ENCODE data around the gene C2orf81.
"Not testable (repeated sequence)": the region's sequence is repeated elsewhere in the genome, so short reads cannot be mapped to it uniquely, and the experiment has no call there.

Gene C2orf81

GRCh38 chr2:74421221-74421870 lies at the start of gene C2orf81, which contains the start of gene WDR54:
C2orf81 (minus strand) TSS chr2:74421619; CDS start chr2:74421560, 59 bp downstream.
WDR54 (plus strand) TSS chr2:74421730; CDS start chr2:74422154, 424 bp downstream.
- peak; percentile 64 for DNase-seq (ENCODE audit: low read depth)

DNA sequence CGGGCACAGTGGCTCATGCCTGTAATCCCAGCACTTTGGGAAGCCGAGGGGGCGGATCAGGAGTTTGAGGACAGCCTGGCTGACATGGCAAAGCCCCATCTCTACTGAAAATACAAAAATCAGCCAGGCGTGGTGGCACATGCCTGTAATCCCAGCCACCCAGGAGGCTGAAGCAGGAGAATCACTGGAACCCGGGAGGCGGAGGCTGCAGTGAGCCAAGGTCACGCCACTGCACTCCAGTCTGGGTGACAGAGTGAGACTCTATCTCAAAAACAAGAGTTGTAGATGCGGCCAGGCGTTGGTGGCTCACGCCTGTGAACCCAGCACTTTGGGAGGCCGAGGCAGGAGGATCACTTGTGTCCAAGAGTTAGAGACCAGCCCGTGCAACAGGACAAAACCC lies 49.3 kb upstream of the C2orf81 start:
- not testable (repeated sequence) for DNase-seq (ENCODE audit: low read depth)

DNA sequence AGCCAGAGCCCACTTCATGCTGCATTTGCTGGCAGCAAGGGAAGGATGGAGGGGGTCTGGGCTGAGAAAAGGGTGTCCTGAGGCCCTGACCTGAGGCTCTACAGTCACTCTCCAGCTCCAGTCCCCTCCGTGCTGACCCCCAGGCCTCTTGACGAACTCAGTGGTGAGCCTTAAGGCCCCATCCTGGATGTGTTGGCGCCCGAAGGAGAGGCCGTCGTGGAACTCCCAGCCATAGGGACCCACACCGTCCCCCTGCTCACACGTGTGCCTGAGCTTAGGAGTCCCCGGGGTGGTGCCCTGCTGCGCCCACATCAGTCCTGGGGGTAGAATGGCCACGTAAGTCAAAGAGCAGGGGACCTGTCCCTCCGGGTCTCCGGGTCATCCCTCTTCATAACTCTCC lies 43.0 kb upstream of the C2orf81 start:
- no peak for DNase-seq (ENCODE audit: low read depth)

GRCh38 chr2:74462786-74463105 lies 41.3 kb upstream of the C2orf81 start:
- DNase-seq (ENCODE audit: low read depth) = no peak

GRCh38 chr2:74462054-74462785 lies 40.8 kb upstream of the C2orf81 start:
- no peak for DNase-seq (ENCODE audit: low read depth)

DNA sequence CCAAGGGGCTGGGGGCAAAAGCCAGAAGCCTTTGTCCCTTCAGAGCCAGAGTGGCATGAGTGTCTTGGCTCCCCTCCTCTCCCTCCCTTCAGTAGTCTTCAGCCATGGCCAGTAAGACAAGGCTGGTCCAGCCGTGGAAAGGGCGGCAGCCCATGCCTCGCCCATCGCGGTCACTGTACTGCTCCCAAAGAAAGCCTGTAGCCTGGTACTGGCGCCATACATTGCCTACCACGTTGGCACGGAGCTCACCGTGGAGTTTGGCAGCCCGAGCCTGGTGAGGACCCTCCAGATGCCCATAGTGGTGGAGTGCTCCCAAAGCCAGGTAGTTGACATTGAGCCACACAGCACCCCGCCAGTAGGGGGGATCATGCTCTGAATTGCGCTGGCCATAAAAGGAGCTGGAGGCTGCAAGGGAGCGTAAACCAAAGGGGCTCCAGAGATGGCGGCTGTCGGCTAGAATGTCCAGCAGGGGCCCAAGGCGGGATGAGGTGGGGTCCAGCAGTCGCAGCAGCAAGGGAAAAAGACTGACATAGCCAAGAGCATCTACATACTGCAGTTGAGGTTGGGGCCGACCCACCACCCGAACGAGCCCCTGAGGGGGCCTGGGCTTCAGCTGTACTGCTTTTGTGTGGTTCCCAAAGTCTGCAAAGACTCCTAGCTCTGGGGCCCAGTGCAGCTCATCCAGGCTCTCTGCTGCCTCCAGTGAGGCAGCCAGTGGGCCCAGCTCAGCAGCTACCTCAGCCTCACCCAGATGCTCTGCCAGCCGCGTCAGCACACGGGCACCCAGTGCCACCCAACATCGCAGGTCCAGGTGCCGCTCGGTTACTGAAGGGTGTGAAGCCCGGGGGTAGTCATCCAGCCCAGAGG lies 40.0 kb upstream of the C2orf81 start:
- no peak for DNase-seq (ENCODE audit: low read depth)

DNA sequence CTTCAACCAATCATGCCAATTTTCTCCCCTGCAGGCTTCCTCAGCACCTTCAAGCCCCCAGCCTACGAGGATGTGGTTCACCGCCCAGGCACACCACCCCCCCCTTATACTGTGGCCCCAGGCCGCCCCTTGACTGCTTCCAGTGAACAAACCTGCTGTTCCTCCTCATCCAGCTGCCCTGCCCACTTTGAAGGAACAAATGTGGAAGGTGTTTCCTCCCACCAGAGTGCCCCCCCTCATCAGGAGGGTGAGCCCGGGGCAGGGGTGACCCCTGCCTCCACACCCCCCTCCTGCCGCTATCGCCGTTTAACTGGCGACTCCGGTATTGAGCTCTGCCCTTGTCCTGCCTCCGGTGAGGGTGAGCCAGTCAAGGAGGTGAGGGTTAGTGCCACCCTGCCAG lies 38.8 kb upstream of the C2orf81 start:
- DNase-seq (ENCODE audit: low read depth) = not testable (repeated sequence)

DNA sequence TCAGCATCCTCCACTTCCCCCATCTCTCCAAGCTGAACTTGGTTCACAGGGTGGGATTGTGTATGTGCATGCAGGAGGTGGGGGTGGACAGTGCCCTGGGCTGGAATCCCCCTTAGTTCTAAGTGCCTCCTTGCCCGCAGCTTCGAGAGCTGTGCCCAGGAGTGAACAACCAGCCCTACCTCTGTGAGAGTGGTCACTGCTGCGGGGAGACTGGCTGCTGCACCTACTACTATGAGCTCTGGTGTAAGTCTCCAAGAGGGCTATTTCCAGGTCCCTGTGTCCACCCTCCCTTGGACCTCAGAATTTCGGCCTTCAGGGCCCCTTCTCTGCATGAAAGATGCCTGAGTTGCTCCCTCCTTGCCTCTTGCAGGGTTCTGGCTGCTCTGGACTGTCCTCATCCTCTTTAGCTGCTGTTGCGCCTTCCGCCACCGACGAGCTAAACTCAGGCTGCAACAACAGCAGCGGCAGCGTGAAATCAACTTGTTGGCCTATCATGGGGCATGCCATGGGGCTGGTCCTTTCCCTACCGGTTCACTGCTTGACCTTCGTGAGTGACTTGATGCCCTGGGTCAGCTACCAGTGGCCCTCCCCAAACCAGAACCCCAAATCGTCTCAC lies 38.2 kb upstream of the C2orf81 start:
- DNase-seq (ENCODE audit: low read depth) = not testable (repeated sequence)

GRCh38 chr2:74458938-74459363 lies 37.5 kb upstream of the C2orf81 start:
- DNase-seq (ENCODE audit: low read depth) = no peak

- peak; percentile 100 for DNase-seq (ENCODE audit: low read depth)
Observed at GRCh38 chr2:74458132-74458937, 36.9 kb upstream of the C2orf81 start, which contains the start of gene WBP1. WBP1 (plus strand) TSS chr2:74458438; CDS start chr2:74458603, 165 bp downstream.

DNA sequence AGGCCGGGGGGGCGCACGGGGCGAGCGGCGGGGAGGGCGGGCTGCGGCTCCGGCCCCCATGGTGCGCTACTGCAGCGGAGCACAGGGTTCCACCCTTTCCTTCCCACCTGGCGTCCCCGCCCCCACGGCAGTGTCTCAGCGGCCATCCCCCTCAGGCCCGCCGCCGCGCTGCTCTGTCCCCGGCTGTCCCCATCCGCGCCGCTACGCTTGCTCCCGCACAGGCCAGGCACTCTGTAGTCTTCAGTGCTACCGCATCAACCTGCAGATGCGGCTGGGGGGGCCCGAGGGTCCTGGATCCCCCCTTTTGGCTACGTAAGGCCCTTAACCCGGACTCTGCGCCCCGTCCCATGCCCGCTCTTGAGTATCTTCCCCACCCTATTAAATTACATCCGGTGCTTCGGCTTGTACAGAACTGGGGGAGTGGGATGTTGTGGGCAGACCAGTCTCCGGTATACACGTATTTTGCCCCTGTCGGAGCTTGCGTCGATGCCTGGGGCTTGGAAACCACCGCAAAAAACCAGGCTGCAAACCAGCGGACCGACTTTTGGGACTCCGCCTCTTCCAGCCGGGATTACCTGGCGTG lies 36.2 kb upstream of the C2orf81 start:
- DNase-seq (ENCODE audit: low read depth) = no peak

DNA sequence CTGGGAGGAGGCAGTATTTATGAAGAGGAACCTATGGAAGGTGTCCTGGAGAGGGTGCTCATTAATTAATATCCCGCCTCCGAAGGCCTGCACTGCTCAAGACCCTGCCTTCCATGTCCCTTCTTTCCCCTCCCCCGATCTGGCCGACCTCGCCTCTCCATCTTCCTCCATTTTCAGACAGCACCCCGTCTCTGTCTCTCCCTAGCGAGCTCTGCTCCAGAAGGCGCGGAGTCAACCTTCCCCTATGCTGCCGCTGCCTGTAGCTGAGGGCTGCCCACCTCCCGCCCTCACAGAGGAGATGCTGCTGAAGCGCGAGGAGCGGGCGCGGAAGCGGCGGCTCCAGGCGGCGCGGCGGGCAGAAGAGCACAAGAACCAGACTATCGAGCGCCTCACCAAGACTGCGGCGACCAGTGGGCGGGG lies 35.7 kb upstream of the C2orf81 start:
- DNase-seq (ENCODE audit: low read depth) = no peak

DNA sequence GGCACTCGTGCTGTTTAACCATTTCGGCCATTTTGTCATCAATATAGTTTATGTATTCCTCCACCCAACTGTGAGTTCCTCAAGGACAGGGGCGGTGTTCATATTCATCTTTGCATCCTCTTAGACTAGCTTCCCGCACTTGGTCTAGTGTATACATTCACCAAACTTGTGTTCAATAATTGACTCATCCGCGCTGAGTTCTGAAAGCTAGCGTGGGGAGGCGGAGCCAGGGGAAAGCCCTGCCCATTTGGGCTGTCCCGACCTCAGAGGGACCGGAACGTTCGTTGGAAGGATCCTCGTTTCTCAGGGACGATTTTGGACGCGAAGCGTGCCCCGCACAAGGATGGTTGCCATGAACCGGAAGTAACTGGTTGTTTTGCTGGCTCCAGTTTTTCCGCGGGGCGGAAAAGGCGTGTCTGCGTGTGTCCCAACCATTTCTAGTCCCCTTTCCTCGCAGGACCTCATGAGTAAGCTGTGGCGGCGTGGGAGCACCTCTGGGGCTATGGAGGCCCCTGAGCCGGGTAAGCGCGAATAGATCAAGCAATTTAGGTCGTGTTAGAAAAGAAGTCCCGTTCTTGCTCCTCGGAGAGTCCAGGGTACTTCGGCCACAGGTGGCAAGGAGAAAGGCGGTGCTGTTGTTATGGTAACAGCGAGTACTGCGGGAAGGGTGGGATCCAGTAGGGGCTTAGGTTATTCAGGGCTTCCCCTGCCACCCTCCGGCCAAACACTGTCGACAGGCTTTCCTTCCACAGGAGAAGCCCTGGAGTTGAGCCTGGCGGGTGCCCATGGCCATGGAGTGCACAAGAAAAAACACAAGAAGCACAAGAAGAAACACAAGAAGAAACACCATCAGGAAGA lies 33.5 kb upstream of the C2orf81 start, which contains the start of gene INO80B:
Gene INO80B (plus strand): TSS at position 434 of the 858 bp plus-strand sequence. CDS start 30 bp downstream, at position 464.
- peak; percentile 98 for DNase-seq (ENCODE audit: low read depth)

GRCh38 chr2:74450570-74451190 lies 29.3 kb upstream of the C2orf81 start:
- no peak for DNase-seq (ENCODE audit: low read depth)

GRCh38 chr2:74448771-74449170 lies 27.4 kb upstream of the C2orf81 start:
- no peak for DNase-seq (ENCODE audit: low read depth)

- DNase-seq (ENCODE audit: low read depth) = no peak
Observed at GRCh38 chr2:74447230-74447999, 26.0 kb upstream of the C2orf81 start.

DNA sequence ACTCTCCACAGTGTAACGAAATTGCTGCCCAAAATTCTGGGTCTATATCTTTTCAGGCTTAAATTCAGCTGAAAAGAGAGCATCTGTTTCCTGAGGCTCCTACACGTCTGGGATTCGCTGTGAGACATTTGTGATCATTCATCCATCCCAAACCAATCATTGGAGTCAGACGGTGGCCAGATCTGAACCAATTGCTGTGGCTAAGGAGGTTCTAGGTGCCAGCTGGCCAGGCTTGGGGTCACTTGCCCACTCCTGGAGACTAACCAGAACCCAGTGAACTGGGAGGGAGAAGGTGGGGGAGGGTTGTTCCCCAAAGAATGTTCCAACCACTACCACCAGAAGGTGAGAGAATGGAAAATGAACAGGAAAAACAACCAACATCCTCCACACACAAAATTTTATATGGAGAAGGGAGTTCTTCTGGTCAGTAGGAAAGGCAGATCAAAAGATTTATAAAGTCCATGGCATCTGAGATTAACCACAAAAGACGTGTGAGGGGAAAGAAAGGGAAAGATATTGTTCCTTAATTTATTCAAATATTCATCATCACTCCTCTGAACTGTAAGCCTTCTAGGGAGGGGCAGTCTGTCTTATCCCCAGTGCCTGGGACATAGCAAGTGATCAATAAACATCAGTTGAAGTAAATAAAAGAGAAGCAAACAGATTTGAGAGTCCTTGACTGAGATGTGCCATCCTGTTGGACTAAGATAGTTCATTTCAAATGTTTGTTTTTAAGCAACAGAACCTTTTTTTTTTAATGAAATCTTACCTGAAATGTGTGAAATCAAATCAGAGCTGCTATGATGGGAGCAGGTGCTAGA lies 23.3 kb upstream of the C2orf81 start:
- DNase-seq (ENCODE audit: low read depth) = no peak
